T follicular helper cell (primary cell): ENCODE measurements around the gene ERC1.

Experiments used
- DNase-seq: peaks from one replicate; pipeline ENCODE4 v3.0.0-alpha.2; 2020; ENCODE audit warnings: low read depth

Gene ERC1

DNA sequence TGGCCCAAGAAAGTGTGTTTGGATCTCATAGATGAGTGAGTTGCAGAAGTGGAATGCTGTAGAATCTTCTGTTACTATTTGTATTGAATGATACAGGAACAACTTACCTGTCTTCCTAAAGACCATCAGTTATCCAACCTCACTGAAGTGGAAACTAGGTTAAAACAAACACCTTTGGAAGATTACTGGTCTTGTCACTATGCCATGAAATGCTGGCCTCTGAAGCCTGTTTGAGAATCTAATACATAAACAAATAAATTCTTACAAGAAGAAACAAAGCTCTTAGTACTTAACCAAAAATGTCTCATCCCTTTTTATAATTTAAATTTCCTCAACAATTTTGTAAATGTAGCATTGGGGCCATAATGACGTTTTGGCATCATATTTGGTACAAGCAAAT is 448.2 kb downstream of the ERC1 start:
- no peak for DNase-seq

DNA sequence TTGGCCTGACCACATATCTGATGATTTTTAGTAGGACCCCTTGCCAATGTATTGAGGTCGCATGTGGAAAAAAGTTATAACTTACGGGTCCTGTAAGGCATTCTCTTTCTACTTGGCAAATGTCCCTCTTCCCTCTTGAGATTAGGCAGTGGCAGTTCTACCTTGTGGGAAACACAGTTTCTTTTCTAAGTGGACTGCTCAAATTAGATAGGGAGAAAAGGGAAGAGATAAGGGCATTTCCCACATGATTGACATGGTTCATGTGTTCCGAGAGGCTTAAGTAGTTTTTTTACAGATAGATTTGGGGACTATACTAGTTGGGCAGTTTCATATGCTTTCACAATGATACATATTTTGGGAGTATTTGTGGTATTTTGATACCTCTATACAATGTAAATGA is 448.7 kb downstream of the ERC1 start:
- no peak for DNase-seq

DNA sequence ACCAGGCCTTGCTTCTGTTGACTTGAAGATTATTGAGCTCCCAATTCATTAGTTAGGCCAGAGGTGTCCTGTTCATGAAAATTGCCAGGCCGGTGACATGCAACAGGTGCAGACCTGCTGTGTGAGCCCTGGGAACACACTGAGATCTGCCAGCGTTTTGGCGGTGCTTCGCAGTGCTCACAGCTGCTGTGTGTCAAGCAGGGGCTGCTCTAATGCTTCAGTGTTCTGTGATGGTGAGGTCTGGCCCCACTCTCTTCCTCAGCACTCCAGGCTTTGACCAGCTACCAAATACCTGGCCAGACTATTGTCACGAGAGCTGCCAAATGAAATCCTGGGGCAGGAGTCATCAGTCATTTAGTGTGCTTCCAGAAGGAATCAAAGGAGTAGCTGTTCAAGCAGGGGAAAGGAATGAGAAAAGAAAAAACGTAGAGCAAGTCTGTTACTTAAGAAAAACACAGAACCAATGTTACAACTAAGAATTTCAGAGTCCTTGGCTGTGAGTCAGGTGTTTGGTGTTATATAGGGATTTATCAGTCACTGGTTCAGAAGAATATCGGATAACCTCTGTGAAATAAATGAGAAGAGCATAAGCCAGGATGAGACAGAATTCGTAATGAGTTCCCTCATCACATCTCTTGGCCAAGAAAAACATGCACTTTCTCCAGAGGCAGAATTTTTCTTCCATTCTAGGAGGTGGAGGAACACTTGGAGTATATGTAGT is 452.6 kb downstream of the ERC1 start:
- DNase-seq: no peak

DNA sequence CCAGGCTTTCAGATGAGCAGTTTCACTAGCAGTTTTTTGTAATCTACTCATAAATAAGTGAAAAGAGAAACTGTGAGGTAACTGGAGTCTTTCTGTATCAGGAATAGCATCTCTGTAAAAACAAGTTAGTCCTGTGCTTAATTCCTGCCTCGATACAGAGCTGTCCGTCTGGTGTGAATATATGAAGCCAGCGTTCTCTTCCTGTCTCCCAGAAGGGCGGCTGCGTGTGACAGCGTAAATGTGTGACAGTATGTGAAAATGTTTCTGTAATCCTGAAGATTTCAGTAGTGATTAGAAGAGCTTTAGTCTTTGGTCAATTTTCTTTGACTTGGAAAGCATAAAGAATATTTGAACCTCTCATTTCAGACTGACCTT is 453.1 kb downstream of the ERC1 start:
- no peak for DNase-seq

DNA sequence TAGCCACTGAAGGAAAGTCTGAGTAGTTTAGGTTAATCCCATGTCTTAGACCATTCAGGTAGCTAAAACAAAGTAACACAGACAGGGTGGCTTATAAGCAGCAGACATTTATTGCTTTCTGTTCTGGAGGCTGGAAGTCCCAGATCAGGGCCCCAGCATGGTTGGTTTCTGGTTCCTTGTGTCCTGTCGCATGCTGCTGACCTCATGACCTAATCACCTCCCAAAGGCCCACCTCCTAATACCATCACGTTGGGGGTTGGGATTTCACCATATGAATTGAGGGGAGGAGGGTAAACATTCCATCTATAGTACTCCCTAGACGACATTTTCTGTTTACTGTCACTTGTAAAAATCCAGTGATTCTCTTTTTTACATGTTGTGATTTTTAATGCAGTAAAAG is 454.8 kb downstream of the ERC1 start:
- DNase-seq: no peak

DNA sequence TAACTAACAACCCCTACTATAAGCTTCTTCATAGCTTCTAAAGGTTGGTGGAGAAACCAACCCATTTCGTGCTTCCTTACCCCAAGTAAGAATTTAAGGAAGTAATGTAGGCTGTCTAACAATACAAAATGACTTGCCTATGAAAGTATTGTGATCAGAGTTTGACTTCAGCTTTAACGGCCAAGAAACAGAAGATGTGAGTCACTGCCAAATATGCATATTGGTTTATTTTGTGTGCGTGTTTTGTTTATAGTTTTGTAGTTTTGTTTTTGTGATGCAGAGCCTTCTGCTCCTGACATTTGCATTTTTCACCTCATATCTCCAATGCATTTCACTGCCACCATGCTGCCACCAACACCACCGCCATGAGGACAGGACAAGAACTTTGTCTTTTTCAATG is 457.3 kb downstream of the ERC1 start:
- DNase-seq: no peak

DNA sequence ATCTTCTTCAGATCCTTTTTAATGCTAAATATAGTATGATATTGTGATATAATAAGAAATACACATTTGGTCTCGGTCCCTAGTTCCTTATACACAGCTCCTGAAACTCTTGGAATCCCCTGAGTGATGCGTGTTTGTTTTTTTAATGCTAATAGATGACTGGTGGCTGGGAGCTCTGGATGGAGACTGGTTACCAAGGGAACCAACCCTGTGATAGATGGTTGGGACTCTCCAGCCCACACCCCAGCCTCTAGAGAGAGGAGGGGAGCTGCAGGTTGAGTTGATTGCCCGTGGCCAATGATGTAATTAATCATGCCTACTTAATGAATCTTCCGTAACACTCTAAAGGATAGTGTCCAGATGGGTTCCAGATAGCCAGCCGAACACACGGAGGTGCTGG is 462.8 kb downstream of the ERC1 start:
- DNase-seq: no peak

DNA sequence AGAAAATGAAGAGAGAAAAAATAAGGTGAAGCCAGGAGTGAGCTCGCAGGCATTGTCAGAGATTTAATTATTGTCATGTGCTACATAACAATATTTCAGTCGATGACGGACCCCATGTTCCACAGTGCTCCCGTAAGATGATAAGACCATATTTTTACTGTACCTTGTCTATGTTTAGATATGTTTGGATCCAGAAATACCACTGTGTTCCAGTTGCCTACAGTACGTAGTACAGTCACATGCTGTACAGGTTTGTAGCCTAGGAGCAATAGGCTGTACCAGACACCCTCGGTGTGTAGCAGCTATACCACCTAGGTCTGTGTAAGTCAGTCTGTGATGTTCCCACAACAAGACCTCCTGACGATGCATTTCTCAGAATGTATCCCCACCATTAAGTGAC is 465.9 kb downstream of the ERC1 start:
- DNase-seq: no peak

DNA sequence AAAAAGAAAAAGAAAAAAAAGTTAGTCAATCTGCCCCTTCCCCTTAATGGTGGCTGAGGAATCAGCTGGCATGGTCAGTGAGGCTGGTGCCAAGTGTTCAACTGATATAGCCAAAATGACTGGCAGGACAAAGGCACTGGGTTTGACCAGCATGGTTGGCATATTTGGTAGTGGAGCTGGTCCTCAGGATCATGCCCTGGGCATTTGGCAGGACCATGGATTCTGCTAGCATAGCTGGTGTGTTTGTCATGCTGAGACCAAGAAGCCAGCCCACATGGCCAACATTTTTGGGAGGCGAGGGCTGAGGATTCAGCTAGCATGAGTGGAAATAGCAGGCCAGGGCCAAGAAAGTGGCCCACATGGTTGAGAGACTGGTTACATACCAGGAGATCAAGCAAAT is 466.9 kb downstream of the ERC1 start:
- DNase-seq: no peak

DNA sequence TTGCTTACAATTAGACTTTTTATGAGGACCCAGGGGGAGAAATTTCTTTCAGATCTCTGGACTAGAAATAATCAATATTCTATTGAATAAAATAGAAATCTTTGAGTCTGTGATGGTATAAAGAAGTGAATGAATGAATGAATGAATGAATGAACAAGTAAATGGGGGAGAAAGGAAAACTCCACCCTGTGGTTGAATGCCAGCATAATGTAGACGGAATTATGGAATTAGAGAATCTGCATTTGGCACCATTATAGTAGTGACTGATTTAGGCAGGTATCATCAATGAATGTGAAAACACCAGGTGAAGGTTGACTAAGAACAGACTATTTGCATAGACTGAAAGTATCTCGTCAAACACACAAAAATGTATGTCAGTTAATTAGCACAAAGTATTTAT is 468.3 kb downstream of the ERC1 start:
- DNase-seq: no peak

DNA sequence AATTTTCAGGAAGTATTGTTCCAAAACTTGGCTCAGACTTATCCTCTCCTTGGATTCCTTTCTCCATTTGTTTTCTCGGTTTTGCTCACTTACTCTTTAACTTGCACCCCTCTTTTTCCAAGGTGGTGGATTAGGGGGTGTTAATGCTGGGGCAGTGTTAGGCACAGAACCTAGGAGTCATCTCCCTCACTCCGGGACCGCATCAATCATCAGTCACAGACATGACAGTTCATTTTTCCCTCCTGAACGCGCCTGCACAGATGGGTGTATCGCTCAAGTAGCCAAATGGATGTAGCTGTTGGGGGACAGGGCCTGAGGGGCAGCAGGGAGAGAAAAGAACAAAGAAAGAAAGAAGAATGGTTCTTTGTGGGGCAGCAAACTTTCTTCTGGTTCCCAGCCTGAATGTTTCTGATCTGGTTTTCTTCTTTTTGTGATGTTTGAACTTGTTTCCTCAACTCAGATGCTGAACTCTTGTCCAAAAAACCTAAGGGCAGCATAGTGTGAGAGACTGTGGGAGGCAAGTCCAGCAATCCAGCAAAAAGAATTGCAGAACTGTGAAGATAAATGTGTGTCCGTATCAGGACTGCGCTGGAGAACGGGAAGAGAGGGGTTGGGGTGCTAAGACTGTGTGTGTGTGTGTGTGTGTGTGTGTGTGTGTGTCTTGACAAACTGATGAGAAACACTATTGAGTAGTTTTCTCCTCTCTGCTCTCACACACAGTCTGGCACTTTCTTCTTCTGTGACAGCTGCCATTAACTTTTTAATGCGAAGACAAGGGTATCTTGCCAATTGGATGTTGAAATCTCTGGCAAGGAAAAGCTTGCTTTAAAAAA is 472.3 kb downstream of the ERC1 start:
- DNase-seq: no peak

DNA sequence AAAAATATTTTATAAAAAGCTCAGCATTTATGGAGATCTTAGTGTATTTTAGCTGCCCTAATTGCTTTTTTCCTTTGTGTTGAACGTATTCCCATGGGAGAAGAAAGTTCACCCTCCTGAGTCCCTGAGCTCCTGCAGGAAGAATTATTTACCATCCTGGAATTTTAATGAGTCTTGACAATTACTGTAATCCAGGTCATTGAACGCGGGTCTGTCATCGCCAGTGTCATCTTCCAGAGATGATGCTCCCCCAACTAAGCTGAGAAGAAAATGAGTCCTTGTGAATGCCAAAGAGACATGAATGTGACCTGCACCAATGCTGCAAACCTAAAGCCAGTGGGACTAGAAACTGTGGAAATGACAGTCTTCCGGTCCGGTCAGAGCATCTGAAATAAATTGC is 473.9 kb downstream of the ERC1 start:
- no peak for DNase-seq

DNA sequence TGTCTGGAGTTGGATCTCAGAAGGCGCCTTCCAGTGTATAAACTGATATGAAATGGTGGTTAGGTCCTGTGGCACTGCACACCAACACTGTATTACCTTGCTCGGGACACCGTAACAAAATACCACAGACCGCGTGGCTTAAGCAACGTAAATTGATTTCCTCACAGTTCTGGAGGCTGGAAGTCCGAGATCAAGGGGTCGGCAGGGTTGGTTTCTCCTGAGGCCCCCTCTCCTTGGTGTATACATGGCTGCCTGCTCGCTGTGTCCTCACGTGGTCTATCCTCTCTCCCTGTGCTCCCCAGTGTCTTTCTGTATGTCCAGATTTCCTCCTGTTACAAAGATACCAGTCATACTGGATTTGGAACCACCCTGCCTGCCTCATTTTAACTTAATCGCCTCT is 475.0 kb downstream of the ERC1 start:
- DNase-seq: no peak

DNA sequence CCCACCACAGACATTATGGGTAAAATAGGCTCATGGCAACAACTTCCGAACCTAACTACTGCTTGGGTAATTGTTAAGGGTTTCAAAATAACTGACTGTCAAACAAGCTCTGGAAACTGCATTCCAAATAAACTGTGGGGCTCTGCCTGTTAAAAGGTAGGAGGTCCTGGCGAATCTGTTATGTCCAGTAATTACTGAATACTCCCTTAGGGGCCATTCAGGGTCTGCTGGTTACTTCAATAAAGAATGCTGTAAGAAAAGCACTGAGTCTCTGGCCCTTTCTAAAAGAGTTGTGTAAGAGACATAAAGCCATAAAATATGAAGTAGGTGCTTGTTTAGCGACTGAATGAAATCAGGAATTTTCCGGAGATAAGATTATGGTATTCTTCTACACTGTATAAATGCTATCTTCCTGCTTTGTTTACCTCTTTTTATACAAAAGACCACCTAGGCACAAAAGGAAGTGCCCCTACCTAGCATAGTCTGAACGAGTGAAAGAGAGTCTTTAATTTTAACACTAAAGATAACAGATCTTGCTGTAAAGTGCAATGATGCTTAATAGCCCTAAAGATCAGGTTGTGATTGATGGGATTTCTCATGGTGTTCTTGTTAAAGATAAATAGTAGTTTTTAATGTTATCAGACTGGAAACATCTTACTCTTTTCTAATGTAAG is 475.6 kb downstream of the ERC1 start:
- DNase-seq: no peak

DNA sequence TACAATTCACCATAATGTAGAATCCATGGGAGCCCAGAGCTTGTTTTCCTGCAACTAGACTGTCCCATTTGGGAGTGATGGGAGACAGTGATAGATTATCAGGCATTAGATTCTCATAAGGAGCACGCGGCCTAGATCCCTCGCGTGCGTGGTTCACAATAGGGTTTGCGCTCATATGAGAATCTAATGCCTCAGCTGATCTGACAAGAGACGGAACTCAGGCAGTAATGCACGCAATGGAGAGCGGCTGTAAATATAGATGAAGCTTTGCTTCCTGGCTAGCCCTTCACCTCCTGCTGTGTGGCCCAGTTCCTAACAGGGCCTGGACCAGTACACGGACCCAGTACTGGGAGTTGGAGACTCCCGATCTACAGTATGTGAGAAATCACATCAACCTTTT is 476.7 kb downstream of the ERC1 start:
- no peak for DNase-seq

DNA sequence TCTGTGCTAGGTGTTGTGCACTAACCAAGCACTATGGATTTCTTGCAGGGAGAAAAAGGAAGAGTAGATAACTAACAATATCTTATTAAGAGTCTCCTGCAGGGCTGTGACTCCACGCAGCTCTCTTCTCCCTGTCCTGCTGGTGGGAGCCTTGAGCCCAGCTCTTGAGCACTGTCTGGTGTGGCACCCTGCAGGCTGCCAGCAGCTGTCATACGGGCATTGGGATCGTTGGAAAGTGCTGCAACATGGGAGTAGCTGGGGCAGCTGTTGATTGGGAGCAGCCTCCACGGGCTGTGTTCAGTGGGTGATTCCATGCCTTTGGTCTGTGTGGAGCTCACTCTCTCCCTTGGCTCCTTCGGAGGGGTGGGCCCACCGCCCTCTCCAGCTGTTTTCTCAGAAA is 478.0 kb downstream of the ERC1 start:
- DNase-seq: no peak

DNA sequence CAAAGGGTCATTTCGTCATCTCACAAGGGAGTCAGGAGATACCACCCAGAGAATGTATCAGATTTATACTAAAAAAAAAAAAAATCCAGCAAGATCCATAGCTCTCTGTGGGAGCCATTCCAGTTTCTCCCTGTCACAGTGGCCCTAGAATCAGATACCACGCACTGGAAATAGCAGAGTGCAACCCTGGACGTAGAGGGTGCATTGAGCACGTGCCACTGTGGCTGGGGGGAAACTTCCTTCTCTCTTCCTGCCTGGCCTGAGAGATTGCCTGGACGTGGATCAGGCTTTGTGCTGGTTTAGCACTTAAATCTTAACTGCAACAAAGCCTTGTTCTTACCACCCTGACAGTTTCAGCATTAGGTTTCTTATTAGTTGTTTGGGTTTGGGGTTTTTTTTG is 479.0 kb downstream of the ERC1 start:
- DNase-seq: no peak

DNA sequence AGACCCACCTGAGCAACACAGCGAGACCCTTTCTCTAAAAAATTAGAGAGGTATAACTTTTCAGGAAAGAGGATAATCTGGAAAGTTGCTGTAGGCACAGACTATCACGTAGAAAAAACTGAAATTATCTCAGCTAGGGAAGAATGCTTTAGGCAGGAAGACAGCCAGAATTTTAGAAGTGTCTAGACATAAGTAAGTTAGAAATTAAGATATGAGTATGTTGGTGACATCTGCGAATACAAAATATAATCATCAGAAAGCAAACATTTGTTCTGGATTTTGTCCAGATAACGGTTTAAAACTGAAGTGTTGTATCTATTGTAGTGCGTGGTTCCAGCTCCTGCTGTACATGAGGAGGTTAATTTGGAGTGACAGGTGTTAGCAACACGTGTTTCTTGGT is 480.2 kb downstream of the ERC1 start:
- no peak for DNase-seq

DNA sequence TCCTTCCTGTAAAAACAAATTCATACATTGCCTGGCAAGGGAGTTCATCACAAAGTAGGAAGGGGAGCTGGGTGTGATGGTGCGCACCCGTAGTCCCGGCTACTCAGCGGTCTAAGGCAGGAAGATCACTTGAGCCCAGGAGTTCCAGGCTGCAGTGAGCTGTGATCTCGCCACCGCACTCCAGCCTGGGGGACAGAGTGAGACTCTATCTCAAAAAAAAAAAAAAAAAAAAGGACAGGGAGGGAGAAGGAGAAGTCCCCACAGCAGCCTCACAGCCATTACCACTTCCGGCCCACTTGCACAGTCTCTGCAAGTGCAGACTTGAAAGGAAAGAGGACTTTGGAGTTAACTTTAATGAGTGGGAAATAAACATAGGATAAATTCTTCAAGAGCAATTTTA is 482.4 kb downstream of the ERC1 start:
- DNase-seq: no peak

DNA sequence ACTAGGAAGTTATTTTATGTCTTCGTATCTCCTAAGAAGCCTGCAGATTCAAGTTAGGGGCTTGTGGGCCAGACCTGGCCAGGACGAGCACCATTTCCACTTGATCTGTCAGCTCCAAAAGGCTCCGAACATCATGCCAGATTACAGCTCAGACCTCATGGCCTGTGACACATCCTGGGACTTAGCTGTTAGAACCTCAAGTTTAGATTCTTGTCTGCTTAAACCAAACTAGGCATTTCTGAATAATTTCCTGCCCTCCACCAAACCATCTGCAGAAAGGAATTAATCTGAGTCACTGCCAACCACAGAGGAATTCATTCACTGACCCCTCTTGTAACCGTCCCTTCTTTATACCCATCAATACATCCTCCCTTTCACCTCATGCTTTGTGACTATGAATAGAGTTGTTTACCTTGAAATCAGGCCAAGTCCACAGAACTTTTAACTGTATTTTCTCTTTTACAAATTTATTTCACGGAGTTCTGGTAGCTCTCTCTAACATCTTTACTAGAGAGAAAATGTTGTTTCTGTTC is 483.1 kb downstream of the ERC1 start:
- no peak for DNase-seq

DNA sequence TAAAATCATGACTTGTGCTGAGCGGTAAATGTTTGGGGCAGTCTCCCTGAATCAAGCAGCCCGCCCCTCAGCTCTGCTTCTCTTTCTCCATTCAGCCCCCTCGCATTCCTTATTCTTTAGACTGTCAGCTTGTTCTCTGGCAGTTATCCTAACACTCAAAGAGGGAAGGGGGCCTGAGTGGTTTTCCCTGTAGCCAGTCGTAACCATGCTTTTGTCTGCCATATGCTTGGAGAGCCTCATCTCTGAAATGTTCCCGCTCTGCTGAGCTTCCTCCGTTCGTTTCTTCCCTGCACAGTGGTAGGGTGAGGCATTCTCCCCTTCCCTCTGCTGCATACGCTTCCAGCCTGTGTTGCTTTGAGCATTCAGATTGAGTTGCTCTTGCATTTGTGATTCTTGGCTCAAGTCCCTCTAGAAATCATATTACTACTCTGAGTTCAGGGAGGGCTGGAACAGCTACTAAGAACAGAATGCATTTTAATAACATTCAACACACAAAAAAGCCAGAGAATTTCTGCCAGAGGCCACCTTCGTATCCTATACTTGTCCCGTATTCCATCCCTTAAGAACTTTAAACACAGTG is 483.6 kb downstream of the ERC1 start:
- no peak for DNase-seq

DNA sequence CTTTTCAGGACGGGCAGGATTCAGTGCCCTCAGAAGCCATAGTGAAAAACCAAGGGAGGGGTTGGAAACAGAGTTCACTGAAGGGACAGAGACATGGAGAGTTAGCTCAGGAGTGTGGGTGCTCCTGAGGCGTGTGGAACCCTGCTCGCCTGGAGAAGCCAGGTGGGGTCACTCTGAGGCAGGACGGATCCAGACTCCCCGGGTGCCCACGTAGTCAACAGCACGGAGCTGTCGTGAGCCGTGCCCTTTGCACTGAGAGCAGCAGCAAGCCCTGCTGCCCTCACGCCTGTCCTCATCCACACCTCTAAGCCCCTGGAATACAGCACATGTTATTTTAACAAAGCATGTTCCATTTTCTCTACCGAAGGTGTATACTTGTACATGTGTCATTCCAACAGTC is 488.6 kb downstream of the ERC1 start:
- DNase-seq: no peak

DNA sequence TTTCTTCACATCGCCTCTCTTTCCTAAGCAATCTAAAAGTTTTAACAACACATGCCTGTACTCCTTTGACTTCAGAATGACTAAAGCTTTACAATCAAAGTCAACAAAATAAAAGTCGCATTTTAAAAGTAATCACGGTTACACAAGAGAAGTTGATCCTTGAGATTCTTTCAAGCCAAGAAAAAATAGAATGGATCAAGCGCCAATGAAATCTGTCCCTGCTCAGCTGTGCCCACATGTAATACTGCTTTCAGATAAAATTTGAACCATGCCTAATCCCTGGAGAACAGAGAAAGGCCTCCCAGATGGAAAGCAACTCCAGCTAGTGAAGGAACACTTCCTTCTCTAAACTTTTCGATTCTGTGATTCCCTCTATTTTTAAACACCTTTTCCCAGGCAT is 490.3 kb downstream of the ERC1 start:
- DNase-seq: no peak
